Cardiac fibroblast (primary cell): ENCODE measurements around the gene SOCS7.
"Not testable (repeated sequence)": the region's sequence is repeated elsewhere in the genome, so short reads cannot be mapped to it uniquely, and the experiment has no call there.

Experiments used
- DNase-seq, 2 donors: peaks; one replicate each; pipeline versions ENCODE4 v3.0.0 to v3.0.0-alpha.2; 2010; ENCODE audit warnings: low read depth in 2 of 2
- H3K4me3 ChIP-seq, 2 donors: replicated peaks in 1 of 2; 1 replicate in 1 of 2; 2 replicates in 1 of 2; pipeline ENCODE4 v1.5.1; 2011; ENCODE audit warnings: low read depth in 2 of 2, low read length in 2 of 2, mild to moderate bottlenecking in 2 of 2, moderate library complexity in 1 of 2
- TF ChIP-seq, protein P1 (sequence below): IDR thresholded peaks from one replicate; pipeline ENCODE4 v1.5.1; 2011; ENCODE audit warnings: low read depth, mild to moderate bottlenecking, low read length, inconsistent platforms

SOCS7 gene

DNA sequence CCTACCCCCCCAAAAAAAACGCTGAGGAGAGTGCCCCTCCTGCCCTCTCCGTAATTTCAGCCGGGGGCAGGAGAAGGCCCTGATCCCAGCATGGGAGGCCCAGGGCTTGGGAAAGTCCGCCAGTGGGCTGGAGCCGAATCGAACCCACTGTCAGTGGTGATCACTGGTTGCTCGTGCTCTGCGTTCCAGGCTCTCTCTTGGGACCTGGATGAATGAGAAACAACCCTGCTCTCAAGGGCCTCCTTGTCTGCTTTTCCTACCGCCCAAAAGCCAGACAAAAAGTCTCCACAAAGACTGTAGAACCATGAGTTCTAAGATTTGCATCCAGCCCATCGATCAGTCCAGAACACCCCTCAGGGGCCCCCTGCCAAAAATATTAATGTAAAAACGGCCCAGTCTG, 84.7 kb downstream of the SOCS7 start:
- TF ChIP-seq, protein P1, sequence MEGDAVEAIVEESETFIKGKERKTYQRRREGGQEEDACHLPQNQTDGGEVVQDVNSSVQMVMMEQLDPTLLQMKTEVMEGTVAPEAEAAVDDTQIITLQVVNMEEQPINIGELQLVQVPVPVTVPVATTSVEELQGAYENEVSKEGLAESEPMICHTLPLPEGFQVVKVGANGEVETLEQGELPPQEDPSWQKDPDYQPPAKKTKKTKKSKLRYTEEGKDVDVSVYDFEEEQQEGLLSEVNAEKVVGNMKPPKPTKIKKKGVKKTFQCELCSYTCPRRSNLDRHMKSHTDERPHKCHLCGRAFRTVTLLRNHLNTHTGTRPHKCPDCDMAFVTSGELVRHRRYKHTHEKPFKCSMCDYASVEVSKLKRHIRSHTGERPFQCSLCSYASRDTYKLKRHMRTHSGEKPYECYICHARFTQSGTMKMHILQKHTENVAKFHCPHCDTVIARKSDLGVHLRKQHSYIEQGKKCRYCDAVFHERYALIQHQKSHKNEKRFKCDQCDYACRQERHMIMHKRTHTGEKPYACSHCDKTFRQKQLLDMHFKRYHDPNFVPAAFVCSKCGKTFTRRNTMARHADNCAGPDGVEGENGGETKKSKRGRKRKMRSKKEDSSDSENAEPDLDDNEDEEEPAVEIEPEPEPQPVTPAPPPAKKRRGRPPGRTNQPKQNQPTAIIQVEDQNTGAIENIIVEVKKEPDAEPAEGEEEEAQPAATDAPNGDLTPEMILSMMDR: no peak
- no peak overlapping the region for H3K4me3 ChIP-seq
- no peak for DNase-seq

DNA sequence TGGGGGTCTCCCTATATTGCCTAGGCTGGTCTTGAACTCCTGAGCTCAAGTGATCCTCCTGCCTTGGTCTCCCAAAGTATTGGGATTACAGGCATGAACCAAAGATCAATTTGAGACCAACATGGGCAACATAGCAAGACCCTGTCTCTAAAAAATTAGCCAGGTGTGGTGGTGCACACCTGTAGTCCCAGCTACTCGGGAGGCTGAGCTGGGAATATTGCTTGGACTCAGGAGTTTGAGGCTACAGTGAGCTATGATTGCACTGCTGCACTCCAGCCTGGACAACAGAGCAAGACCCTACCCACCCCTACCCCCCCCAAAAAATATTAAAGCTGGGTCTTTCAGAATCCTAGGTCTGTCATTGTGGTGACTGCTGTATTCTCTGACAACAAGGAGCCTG, 85.7 kb downstream of the SOCS7 start:
- not testable (repeated sequence) for H3K4me3 ChIP-seq, DNase-seq

DNA sequence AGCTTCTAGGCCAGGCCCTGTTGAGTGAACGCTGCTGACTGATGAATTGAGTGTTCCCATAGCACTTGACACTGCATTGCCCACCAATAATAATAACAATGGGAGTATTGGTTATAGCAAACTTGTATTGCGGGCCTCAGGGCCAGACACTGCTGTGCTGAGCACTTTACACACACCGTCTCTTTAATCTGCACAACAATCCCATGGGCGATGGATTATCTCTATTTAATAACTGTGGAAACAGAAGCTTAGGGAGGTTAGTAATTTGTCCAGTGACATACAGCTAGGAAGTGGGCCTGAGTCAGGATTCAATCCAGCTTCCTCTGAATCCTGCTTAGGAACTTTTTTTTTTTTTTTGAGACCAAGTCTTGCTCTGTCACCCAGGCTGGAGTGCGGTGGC, 87.8 kb downstream of the SOCS7 start:
- no peak overlapping the region for H3K4me3 ChIP-seq
- TF ChIP-seq, protein P1: no peak

DNA sequence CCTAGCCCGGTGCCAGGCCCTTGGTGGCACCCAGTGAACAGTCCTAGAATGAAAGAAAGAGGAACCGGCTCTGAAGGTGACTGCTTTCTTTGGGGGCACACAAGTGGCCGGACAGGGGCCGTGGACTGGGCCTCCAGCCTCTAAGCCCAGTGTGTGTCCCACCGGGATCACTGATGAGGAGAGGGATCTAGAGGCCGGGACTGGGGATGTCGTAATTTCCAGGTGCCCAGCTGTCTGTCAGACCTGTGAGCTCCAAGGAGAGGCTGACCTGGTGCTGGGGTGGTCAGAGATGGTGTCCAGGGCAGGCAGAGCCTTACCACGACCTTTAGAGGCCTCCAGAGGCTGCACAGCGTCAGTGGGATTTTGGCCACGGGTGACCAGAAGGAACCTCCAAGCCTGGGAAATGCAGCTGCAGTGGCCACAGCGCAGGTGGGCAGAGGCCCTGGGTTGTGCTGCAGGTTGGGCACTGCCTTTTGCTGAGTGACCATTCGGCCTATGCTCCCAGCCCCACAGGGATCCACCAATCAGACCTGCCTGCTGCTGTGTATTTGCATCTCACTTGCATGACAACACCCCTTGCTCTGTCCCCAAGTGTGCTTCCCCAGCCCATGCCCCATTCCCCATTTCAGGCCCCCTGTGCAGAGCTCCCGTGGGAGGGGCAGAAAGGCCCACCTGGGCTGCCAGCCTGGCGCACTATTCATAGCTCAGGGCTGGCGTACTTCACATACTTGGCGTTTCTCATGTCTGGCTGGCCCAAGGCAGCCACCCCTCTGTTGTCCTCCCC, 89.2 kb downstream of the SOCS7 start:
- DNase-seq: no peak
- H3K4me3 ChIP-seq: no peak overlapping the region
- TF ChIP-seq, protein P1: no peak

More for the DNA sequence above, 87.8 kb downstream of the SOCS7 start:
- no peak for DNase-seq

DNA sequence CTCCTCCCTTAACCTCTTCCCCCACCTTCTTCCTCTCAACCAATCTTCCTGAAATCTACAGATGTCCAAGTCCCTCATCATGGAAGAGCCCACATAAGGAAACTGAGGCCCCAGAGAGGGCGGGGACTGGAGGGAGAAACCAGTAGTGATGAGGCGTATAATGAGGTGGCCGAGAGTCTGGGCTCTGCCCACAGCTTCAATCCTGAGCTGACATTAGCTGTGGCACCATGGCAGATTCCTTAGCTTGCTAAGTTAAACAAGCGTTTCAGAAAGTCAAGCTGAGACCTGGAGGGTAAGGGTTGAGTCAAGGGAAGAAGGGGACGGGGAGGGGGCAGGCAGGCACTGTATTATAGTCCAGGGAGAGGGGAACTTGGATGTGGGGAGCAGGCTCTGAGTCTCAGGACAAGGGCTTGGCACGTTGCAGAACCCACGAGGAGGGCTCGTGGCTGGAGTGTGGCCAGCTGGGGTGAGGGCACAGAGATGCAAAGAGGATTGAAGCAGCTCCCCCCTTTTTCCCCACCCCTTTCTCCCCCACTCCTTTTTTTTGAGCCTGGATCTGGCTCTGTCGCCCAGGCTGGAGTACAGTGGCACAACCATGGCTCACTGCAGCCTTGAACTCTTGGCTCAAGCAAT, 89.9 kb downstream of the SOCS7 start:
- no peak overlapping the region for H3K4me3 ChIP-seq
- DNase-seq: no peak
- TF ChIP-seq, protein P1: no peak

DNA sequence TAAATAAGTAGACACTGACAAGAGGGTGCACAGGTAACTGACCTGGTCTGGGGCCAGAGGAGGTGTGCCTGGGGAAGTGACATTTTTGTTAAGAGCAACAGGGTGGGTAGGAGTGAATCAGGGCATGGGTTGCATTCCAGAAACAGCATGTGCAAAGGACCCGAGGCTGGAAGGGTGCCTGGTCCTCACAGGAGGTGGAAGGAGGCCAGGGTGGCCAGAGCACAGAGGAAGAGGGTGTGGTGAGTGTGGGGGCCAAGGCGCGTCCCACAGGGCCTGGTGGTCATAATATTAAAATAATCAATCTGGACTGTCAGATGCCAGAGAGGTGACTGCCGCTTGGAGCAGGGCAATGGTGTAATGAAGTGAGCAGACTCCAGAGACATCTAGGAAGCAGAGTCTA, 90.9 kb downstream of the SOCS7 start:
- peak in 1 of 2 donors; percentile 44 for DNase-seq
- TF ChIP-seq, protein P1: no peak
- H3K4me3 ChIP-seq: no peak overlapping the region

DNA sequence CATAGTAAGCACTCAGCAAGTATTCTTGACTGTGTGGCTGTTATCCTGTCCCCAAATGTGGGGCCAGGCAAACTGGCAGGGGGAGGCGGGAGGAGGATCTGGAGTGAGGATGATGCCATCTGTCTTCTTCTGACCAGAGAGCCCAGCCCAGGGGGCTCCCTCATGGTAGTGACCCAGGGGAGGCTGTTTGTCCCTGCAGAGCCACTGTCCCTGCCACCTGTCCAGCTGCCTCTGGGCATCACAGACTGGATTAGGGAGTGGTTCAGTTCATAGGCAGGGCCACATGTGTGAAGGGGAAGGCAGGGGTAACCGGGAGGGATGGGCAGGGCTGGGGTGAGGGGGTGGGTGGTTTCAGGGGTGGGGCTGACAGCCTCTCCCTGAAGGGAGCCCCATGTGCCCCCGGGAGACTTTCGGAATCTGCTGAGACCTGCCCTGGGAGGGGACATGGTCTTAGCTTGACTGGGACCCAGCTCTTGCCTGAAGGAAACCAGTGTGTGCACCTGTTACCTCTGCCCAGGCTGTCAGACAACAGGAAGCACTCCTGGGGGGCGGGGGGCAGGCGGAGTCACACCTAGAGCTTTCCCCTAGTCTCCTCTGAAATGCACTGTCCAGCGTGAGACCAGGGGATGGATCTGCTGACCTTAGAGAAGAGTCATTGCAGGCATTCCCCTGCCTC, 91.8 kb downstream of the SOCS7 start:
- no peak for DNase-seq
- no peak overlapping the region for H3K4me3 ChIP-seq
- TF ChIP-seq, protein P1: no peak
